Measurements from ENCODE around the gene MYO18A. TPM values are rescaled to one million over a fixed set of nuclear protein-coding genes. Genes with fewer than 3 reads are reported as not detected.

The MYO18A gene
- total RNA-seq, 4 donors from 2014 or later, result 14.5 to 72.3 (median 50.8) TPM

- TF ChIP-seq CTCF (IDR thresholded peaks at IDR 0.05; ENCODE audit: low read depth), result no peak
These were observed 136.6 kb downstream of the MYO18A start for GRCh38 chr17:29043539-29044145.

DNA sequence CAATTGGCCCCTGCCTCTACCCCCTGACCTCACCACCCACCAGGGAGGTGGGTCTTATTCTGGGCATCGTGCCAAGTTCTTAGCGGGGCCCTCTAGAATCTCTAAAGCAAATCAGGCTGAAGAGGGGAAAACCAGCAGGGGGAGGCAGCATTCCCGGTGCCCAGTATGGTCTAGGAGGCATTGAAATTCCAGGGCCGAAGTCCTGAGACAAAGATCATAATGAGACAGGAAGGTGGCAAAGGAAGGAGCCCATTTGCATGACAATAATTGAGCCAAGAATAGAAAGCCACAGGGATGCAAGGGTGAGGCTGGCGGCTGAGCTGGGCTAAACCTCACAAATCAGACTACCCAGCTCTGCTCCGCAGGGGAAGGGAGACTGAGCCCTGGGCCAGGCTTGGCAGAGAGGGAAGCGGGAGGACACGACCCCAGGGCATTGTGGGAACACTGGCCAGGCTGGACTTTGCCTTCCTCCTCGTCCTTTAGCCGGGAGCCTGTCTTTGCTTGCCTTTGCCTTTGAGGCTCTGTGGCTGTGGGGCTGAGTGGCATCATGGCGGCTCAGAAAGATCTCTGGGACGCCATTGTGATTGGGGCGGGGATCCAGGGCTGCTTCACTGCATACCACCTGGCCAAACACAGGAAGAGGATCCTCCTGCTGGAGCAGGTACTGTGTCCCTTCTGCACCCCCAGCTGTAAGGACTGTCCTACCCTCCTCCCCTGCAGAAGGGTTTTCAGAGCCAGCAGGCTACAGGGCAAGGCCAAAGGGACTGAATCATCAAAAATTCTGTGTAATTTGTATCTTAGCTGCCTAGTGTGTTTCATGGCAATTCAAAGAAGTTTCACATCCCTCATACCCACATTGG is 137.3 kb downstream of the MYO18A start, which contains the start of gene PIPOX:
PIPOX (plus strand) TSS at position 463 of the 860 bp plus-strand sequence; CDS start at position 548, 85 bp downstream.
- TF ChIP-seq CTCF (IDR thresholded peaks at IDR 0.05; ENCODE audit: low read depth), result no peak

DNA sequence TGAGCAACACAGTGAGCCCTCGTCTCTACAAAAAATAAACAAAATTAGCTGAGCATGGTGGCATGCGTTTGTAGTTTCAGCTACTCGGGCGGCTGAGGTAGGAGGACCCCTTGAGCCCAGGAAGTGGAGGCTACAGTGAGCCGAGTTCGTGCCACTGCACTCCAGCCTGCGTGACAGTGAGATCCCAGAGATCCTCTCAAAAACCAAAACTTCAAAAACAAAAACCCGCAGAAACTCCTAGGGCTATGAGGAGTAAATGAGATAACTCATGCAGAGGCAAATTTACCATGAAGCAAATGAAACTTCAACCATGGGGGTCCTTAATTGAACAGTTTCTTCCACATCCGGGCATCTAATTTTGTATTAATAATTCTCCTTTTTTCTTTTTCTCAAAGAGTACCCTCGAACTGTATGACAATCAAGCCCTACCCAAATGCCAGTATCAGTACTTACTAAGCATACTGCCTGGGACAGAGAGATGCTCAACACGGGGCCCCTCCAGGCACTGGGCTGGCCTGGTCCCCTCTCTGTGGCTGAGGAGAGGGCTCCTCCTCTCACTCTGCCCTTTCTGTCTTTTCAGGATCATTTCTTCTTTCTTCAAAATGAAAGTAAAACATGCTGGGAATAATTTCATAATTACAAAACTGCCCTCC is 138.0 kb downstream of the MYO18A start:
- TF ChIP-seq CTCF (IDR thresholded peaks at IDR 0.05; ENCODE audit: low read depth), result no peak

DNA sequence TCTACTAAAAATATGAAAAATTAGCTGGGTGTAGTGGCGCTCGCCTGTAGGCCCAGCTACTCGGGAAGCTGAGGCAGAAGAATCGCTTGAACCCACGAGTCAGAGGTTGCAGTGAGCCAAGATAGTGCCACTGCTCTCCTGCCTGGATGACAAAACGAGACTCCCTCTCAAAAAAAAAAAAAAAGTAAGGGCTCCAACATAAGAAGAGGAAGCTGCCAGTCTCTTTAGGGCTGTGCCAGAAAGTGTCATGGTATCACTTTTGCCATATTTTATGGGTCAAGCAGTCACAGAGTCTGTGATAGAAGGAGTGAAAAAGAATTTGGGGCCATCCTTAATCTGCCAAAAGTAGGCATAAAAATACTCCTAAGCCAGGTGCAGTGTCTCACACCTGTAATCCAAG is 138.6 kb downstream of the MYO18A start:
- TF ChIP-seq CTCF (IDR thresholded peaks at IDR 0.05; ENCODE audit: low read depth), result no peak

- TF ChIP-seq CTCF (IDR thresholded peaks at IDR 0.05; ENCODE audit: low read depth), result no peak
These were observed 139.1 kb downstream of the MYO18A start for GRCh38 chr17:29041091-29041490.

GRCh38 chr17:29039764-29040598 is 140.2 kb downstream of the MYO18A start:
- TF ChIP-seq CTCF (IDR thresholded peaks at IDR 0.05; ENCODE audit: low read depth), result no peak

Measured in subcutaneous adipose tissue (tissue), 4 donors.